CD4-positive, alpha-beta memory T cell (primary cell): ENCODE results near the gene RCOR3. TPM values are rescaled to one million over a fixed set of nuclear protein-coding genes. Genes with fewer than 3 reads are reported as not detected.
"Not testable (repeated sequence)": the region's sequence is repeated elsewhere in the genome, so short reads cannot be mapped to it uniquely, and the experiment has no call there.

Experiments used
- CTCF ChIA-PET: fragments of 350-600 bp; sonication (Branson Sonifier 250); formaldehyde crosslinking; loops from one replicate; lab custom pipeline; 2021; ENCODE audit warnings: inconsistent platforms; ENCODE audit not compliant: partially characterized antibody; lab: Charles Lee
- POLR2A ChIA-PET: fragments of 350-600 bp; sonication (Branson Sonifier 250); formaldehyde crosslinking; loops from one replicate; lab custom pipeline; 2021; ENCODE audit not compliant: partially characterized antibody; lab: Charles Lee
- DNase-seq, 5 donors: peaks; one replicate each; pipeline versions ENCODE4 v3.0.0 to v3.0.0-alpha.2; 2020 to 2022; ENCODE audit warnings: mixed read lengths in 1 of 5
- H3K27ac ChIP-seq: one replicate; pipeline ENCODE4 v1.7.0; 2013; ENCODE audit warnings: low read depth, low read length
- H3K27me3 ChIP-seq: 2 replicates; pipeline ENCODE4 v1.7.0; 2013; ENCODE audit warnings: mild to moderate bottlenecking, low read length, moderate library complexity; ENCODE audit not compliant: insufficient read depth
- H3K36me3 ChIP-seq: 2 replicates; pipeline ENCODE4 v1.7.0; 2013; ENCODE audit warnings: mild to moderate bottlenecking, low read length, moderate library complexity; ENCODE audit not compliant: insufficient read depth
- H3K4me1 ChIP-seq: 2 replicates; pipeline ENCODE4 v1.7.0; 2013; ENCODE audit warnings: mild to moderate bottlenecking, low read length, moderate library complexity; ENCODE audit not compliant: insufficient read depth
- H3K4me3 ChIP-seq, 2 donors: one replicate each; pipeline ENCODE4 v1.7.0; 2013; ENCODE audit warnings: low read length in 2 of 2, mild to moderate bottlenecking in 1 of 2
- H3K9me3 ChIP-seq, 2 donors: one replicate each; pipeline ENCODE4 v1.7.0; 2013; ENCODE audit warnings: low read length in 2 of 2, control low read depth in 1 of 2; ENCODE audit not compliant: control insufficient read depth in 1 of 2
- H3K27ac Mint-ChIP-seq, 7 donors: one replicate each; pipeline ENCODE4 v1.8.0; 2020 to 2021; ENCODE audit warnings: mixed read lengths in 7 of 7, mild to moderate bottlenecking in 6 of 7, inconsistent platforms in 3 of 7, moderate library complexity in 3 of 7
- H3K27me3 Mint-ChIP-seq, 2 donors: one replicate each; pipeline ENCODE4 v1.8.0; 2020 to 2021; ENCODE audit warnings: mixed read lengths in 2 of 2
- H3K36me3 Mint-ChIP-seq, 2 donors: one replicate each; pipeline ENCODE4 v1.8.0; 2020 to 2021; ENCODE audit warnings: mixed read lengths in 2 of 2, inconsistent platforms in 1 of 2, mild to moderate bottlenecking in 1 of 2
- H3K4me1 Mint-ChIP-seq, 4 donors: one replicate each; pipeline ENCODE4 v1.8.0; 2020 to 2021; ENCODE audit warnings: mixed read lengths in 4 of 4, mild to moderate bottlenecking in 1 of 4
- H3K4me3 Mint-ChIP-seq, 8 donors: one replicate each; pipeline ENCODE4 v1.8.0; 2020 to 2021; ENCODE audit warnings: mixed read lengths in 8 of 8, mild to moderate bottlenecking in 7 of 8, moderate library complexity in 6 of 8, inconsistent platforms in 3 of 8
- H3K9me3 Mint-ChIP-seq, 8 donors: one replicate each; pipeline ENCODE4 v1.8.0; 2020 to 2021; ENCODE audit warnings: mixed read lengths in 8 of 8, mild to moderate bottlenecking in 5 of 8, inconsistent platforms in 3 of 8, moderate library complexity in 1 of 8
- intact Hi-C: fragments of 100-400 bp; cut with micrococcal nuclease; formaldehyde crosslinking; loops from one replicate; pipeline ENCODE4 v1.15.1; 2023
- polyA plus RNA-seq, 2 donors: library from polyadenylated mRNA; unstranded; fragments of 300-500 nt; fragmentation: Illumina TruSeq; gene quantifications; one replicate each; pipeline ENCODE4 v1.2.3, GENCODE V29; 2021
- total RNA-seq, 2 experiments: library from RNA; stranded (reverse); gene quantifications; one replicate each; pipeline ENCODE4 v1.2.3, GENCODE V29; 2021

RCOR3 gene
- total and polyA plus RNA-seq, 4 experiments from 2014 or later, result 14.4 to 74.7 (median 46.7) TPM

GRCh38 chr1:211260141-211261107 lies 1.3 kb downstream of the RCOR3 start:
- DNase-seq, result peak; percentile 46 to 77 (median 55)
- Mint-ChIP-seq H3K4me1 (peaks cover 15 to 35% (median 25%) of the 10 kb centered on the region in 4 donors), H3K36me3 (peaks cover 3 to 30% of the 10 kb centered on the region in 2 donors), H3K27ac (peak overlapping the region; percentile 79 to 97 (median 89)), H3K27me3 (no peaks in the 10 kb centered on the region), H3K4me3 (peak overlapping the region; percentile 85 to 96 (median 91)), H3K9me3 (no peaks in the 10 kb centered on the region)
- intact Hi-C loops, result no loop called here
- H3K27me3 ChIP-seq, result no peaks in the 10 kb centered on the region
- H3K9me3 ChIP-seq, result no peaks in the 10 kb centered on the region
- ChIA-PET POLR2A (interaction anchor here (0.8 to 1.5 kb wide), 8 partner anchors 15 to 814 kb away, joined by 3 to 5 read pairs (median 3); partner anchors contain the start of gene SLC30A1), CTCF (interaction anchor here (0.8 to 1.0 kb wide), 2 partner anchors 63 to 254 kb away, joined by 3 to 4 read pairs; no protein-coding TSS in a partner anchor)
- H3K4me3 ChIP-seq, result peak overlapping the region; percentile 50 to 75
- H3K4me1 ChIP-seq, result peaks cover 27% of the 10 kb centered on the region
- H3K27ac ChIP-seq, result peak overlapping the region; percentile 75
- no peaks in the 10 kb centered on the region for H3K36me3 ChIP-seq

DNA sequence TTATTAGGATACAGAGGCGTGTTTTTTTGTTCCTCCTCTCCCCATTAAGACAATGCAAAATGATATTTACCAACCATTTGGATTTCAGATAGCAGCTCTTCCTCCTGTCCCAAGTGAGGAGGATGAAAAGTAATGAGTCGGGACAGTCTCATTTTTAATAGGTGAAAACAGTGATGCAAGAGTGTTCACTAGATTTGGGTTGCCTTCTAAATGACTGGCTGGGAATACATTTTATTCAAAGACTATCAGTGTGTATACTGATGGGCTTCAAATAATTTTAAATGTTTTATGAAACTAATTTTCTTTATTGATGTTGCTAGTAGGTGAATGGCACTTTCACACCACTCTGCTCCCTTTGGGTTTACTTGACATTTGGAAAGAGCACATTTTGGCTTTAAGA lies 2.1 kb downstream of the RCOR3 start:
- H3K27me3 ChIP-seq, result no peaks in the 10 kb centered on the region
- H3K27ac ChIP-seq, result peak overlapping the region; percentile 75
- H3K36me3 Mint-ChIP-seq, result peaks cover 7 to 32% of the 10 kb centered on the region in 2 donors
- no peaks in the 10 kb centered on the region for H3K27me3 Mint-ChIP-seq
- CTCF ChIA-PET, result interaction anchor here (0.6 to 1.0 kb wide), 2 partner anchors 63 to 85 kb away, joined by 4 read pairs; no protein-coding TSS in a partner anchor
- peak overlapping the region; percentile 40 to 97 (median 81) for H3K27ac Mint-ChIP-seq
- H3K9me3 Mint-ChIP-seq, result no peaks in the 10 kb centered on the region
- no peak for DNase-seq
- peak overlapping the region; percentile 85 to 96 (median 91) for H3K4me3 Mint-ChIP-seq
- intact Hi-C loops, result no loop called here
- H3K36me3 ChIP-seq, result no peaks in the 10 kb centered on the region
- H3K9me3 ChIP-seq, result no peaks in the 10 kb centered on the region
- H3K4me1 ChIP-seq, result peaks cover 27% of the 10 kb centered on the region
- H3K4me1 Mint-ChIP-seq, result peaks cover 17 to 41% (median 29%) of the 10 kb centered on the region in 4 donors
- H3K4me3 ChIP-seq, result peak overlapping the region in 1 of 2 donors; percentile 75
- POLR2A ChIA-PET, result interaction anchor here (0.8 to 1.5 kb wide), 7 partner anchors 15 to 815 kb away, joined by 3 to 5 read pairs (median 3); partner anchors contain the start of gene SLC30A1

GRCh38 chr1:211263022-211263421 lies 3.9 kb downstream of the RCOR3 start:
- intact Hi-C loops, DNase-seq, H3K4me3 ChIP-seq, H3K27ac ChIP-seq, H3K9me3 Mint-ChIP-seq, H3K27me3 Mint-ChIP-seq, H3K36me3 ChIP-seq, H3K9me3 ChIP-seq, H3K4me3 Mint-ChIP-seq, H3K27ac Mint-ChIP-seq, H3K27me3 ChIP-seq: not testable (repeated sequence)
- peaks cover 7 to 45% of the 10 kb centered on the region in 2 donors for H3K36me3 Mint-ChIP-seq
- H3K4me1 ChIP-seq, result peaks cover 25% of the 10 kb centered on the region
- CTCF ChIA-PET, result interaction anchor here (0.8 to 0.9 kb wide), 2 partner anchors 15 to 250 kb away, joined by 3 read pairs; no protein-coding TSS in a partner anchor
- H3K4me1 Mint-ChIP-seq, result peaks cover 18 to 48% (median 26%) of the 10 kb centered on the region in 4 donors
- POLR2A ChIA-PET, result interaction anchor here (0.9 to 1.5 kb wide), 2 partner anchors 13 to 316 kb away, joined by 3 read pairs; partner anchors contain the start of gene SLC30A1

GRCh38 chr1:211267204-211267857 lies 8.2 kb downstream of the RCOR3 start:
- intact Hi-C loops, result no loop called here
- H3K9me3 Mint-ChIP-seq, result no peaks in the 10 kb centered on the region
- ChIA-PET POLR2A (interaction anchor here (0.9 kb wide), 1 partner anchor 10 kb away, joined by 4 read pairs; no protein-coding TSS in a partner anchor), CTCF (no interaction called here)
- H3K4me1 Mint-ChIP-seq, result peaks cover 11 to 30% (median 17%) of the 10 kb centered on the region in 4 donors
- no peaks in the 10 kb centered on the region for H3K27me3 ChIP-seq
- no peak for DNase-seq
- peaks cover 9% of the 10 kb centered on the region for H3K36me3 ChIP-seq
- no peaks in the 10 kb centered on the region for H3K27me3 Mint-ChIP-seq
- peak overlapping the region in 1 of 7 donors; percentile 25 for H3K27ac Mint-ChIP-seq
- H3K4me3 Mint-ChIP-seq, result no peak overlapping the region
- no peak overlapping the region for H3K4me3 ChIP-seq
- no peaks in the 10 kb centered on the region for H3K9me3 ChIP-seq
- peaks cover 12% of the 10 kb centered on the region for H3K4me1 ChIP-seq
- no peak overlapping the region for H3K27ac ChIP-seq
- peaks cover 21 to 44% of the 10 kb centered on the region in 2 donors for H3K36me3 Mint-ChIP-seq

DNA sequence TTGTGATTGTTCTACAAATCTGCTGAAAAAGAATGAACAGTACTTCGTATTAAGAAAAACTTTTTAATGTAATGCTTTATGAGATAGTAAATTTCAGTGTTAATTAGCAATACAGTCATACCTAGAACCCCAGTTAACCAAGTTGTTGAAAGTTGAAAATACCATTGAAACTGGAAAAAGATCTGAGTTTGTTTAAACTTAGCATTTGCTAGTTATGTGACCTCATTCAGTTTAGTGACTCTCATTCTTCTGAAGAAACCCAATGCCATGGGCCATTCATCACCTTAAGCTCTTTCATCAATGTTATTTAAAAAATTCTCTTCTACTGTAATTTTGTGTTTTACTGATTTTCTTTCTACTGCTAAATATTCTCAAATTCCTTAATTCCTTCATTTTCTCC lies 20.2 kb downstream of the RCOR3 start:
- ChIA-PET POLR2A (no interaction called here), CTCF (no interaction called here)
- Mint-ChIP-seq H3K36me3 (peaks cover 28% of the 10 kb centered on the region in 2 donors), H3K4me1 (peaks cover 0 to 7% (median under 1%) of the 10 kb centered on the region in 4 donors), H3K9me3 (no peaks in the 10 kb centered on the region), H3K27me3 (no peaks in the 10 kb centered on the region), H3K27ac (peak overlapping the region in 1 of 7 donors; percentile 23), H3K4me3 (no peak overlapping the region)
- peaks cover 44% of the 10 kb centered on the region for H3K36me3 ChIP-seq
- intact Hi-C loops, result no loop called here
- no peak overlapping the region for H3K4me3 ChIP-seq
- H3K27ac ChIP-seq, result no peak overlapping the region
- no peaks in the 10 kb centered on the region for H3K4me1 ChIP-seq
- no peaks in the 10 kb centered on the region for H3K27me3 ChIP-seq
- H3K9me3 ChIP-seq, result no peaks in the 10 kb centered on the region
- no peak for DNase-seq

- peaks cover 43% of the 10 kb centered on the region for H3K36me3 ChIP-seq
- Mint-ChIP-seq H3K27ac (no peak overlapping the region), H3K27me3 (no peaks in the 10 kb centered on the region), H3K36me3 (peaks cover 34% of the 10 kb centered on the region in 2 donors), H3K4me3 (no peak overlapping the region), H3K4me1 (peaks cover 0 to 7% (median 5%) of the 10 kb centered on the region in 4 donors), H3K9me3 (no peaks in the 10 kb centered on the region)
- ChIA-PET POLR2A (no interaction called here), CTCF (no interaction called here)
- H3K27me3 ChIP-seq, result no peaks in the 10 kb centered on the region
- H3K27ac ChIP-seq, result no peak overlapping the region
- intact Hi-C loops, result no loop called here
- DNase-seq, result no peak
- H3K4me1 ChIP-seq, result no peaks in the 10 kb centered on the region
- no peak overlapping the region for H3K4me3 ChIP-seq
- no peaks in the 10 kb centered on the region for H3K9me3 ChIP-seq
Measured at GRCh38 chr1:211280910-211281309, 21.7 kb downstream of the RCOR3 start.
